ENCODE measurements around the gene S100A1.
A peak's percentile ranks its signal among the peaks of the same experiment; 100 is the strongest.

Gene S100A1

DNA sequence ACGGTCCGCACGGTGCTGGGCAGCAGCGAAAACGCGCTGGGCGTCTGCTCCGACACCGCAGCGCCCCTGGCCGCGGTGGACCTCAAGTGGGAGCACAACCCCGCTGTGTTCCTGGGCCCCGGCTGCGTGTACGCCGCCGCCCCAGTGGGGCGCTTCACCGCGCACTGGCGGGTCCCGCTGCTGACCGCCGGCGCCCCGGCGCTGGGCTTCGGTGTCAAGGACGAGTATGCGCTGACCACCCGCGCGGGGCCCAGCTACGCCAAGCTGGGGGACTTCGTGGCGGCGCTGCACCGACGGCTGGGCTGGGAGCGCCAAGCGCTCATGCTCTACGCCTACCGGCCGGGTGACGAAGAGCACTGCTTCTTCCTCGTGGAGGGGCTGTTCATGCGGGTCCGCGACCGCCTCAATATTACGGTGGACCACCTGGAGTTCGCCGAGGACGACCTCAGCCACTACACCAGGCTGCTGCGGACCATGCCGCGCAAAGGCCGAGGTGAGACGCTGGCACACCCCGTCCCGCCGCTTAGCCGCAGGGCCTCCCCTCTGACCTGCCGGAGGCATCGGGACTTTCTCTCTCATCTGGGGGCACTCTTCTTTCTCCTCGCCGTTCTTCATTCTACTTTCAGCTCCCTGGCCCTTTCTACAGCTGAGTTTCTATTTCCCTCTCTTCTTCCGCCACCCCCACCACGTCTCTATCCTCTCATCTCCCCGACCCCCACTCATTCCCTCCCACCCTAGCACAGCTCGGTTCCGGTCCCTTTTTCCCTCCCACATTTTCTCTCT, 51.3 kb downstream of the S100A1 start:
- Histone ChIP-seq H3K4me3 (ENCODE audit: low read length) (peak overlapping the region; percentile 48), H3K27ac (ENCODE audit: low read depth, low read length) (no peak overlapping the region), H3K9me2 (replicated peaks; ENCODE audit: control insufficient read depth, low read length) (no peaks in the 10 kb centered on the region), H3K9me3 (ENCODE audit: control insufficient read depth, insufficient read depth, low read length) (no peaks in the 10 kb centered on the region), H3K4me2 (ENCODE audit: low read length) (peak overlapping the region; percentile 54), H4K20me1 (ENCODE audit: control insufficient read depth, insufficient read depth, low read depth, low read length) (no peaks in the 10 kb centered on the region), H3K27me3 (ENCODE audit: control insufficient read depth, low read length) (peaks cover 51% of the 10 kb centered on the region), H3K36me3 (ENCODE audit: control insufficient read depth, low read length) (no peaks in the 10 kb centered on the region), H3K79me2 (ENCODE audit: control insufficient read depth, low read length) (no peaks in the 10 kb centered on the region), H3F3A (ENCODE audit: control insufficient read depth, insufficient read depth) (no peaks in the 10 kb centered on the region), H3K4me1 (ENCODE audit: control insufficient read depth, low read length) (peaks cover 9% of the 10 kb centered on the region)
- TF ChIP-seq, protein P1, sequence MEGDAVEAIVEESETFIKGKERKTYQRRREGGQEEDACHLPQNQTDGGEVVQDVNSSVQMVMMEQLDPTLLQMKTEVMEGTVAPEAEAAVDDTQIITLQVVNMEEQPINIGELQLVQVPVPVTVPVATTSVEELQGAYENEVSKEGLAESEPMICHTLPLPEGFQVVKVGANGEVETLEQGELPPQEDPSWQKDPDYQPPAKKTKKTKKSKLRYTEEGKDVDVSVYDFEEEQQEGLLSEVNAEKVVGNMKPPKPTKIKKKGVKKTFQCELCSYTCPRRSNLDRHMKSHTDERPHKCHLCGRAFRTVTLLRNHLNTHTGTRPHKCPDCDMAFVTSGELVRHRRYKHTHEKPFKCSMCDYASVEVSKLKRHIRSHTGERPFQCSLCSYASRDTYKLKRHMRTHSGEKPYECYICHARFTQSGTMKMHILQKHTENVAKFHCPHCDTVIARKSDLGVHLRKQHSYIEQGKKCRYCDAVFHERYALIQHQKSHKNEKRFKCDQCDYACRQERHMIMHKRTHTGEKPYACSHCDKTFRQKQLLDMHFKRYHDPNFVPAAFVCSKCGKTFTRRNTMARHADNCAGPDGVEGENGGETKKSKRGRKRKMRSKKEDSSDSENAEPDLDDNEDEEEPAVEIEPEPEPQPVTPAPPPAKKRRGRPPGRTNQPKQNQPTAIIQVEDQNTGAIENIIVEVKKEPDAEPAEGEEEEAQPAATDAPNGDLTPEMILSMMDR (IDR thresholded peaks at IDR 0.05; ENCODE audit: low read depth, low read length, poor library complexity, severe bottlenecking) = no peak
- peak; percentile 71; the same call in 1 of the 2 replicates for TF ChIP-seq EZH2phosphoT487 (IDR thresholded peaks at IDR 0.05; ENCODE audit: borderline replicate concordance, low read length)

DNA sequence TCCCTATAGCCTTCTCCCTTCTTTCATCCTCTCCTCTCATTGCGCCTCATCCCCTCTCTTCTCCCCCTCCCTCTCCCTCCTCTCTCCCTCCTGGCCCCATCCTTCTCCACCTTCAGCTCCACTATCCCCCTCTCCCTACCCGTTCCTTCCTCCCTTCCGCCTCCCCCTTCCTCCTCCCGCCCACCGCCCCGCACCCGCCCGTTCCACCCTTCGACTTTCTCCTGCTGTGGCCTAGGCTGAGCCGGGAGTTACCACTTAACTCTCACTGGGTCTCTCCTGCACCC, 51.8 kb downstream of the S100A1 start:
- Histone ChIP-seq H3K4me3 (ENCODE audit: low read length) (peak overlapping the region; percentile 48; the same call in 1 of the 2 replicates), H3K27ac (ENCODE audit: low read depth, low read length) (no peak overlapping the region), H3K4me2 (ENCODE audit: low read length) (peak overlapping the region; percentile 54)

More for the DNA sequence above, 51.8 kb downstream of the S100A1 start:
- Histone ChIP-seq H3K79me2 (ENCODE audit: control insufficient read depth, low read length) (no peaks in the 10 kb centered on the region), H3K9me2 (replicated peaks; ENCODE audit: control insufficient read depth, low read length) (no peaks in the 10 kb centered on the region), H4K20me1 (ENCODE audit: control insufficient read depth, insufficient read depth, low read depth, low read length) (no peaks in the 10 kb centered on the region), H3F3A (ENCODE audit: control insufficient read depth, insufficient read depth) (no peaks in the 10 kb centered on the region), H3K27me3 (ENCODE audit: control insufficient read depth, low read length) (peaks cover 51% of the 10 kb centered on the region), H3K36me3 (ENCODE audit: control insufficient read depth, low read length) (no peaks in the 10 kb centered on the region), H3K9me3 (ENCODE audit: control insufficient read depth, insufficient read depth, low read length) (no peaks in the 10 kb centered on the region), H3K4me1 (ENCODE audit: control insufficient read depth, low read length) (peaks cover 9% of the 10 kb centered on the region)
- no peak for TF ChIP-seq EZH2phosphoT487 (IDR thresholded peaks at IDR 0.05; ENCODE audit: borderline replicate concordance, low read length)
- TF ChIP-seq, protein P1 (IDR thresholded peaks at IDR 0.05; ENCODE audit: low read depth, low read length, poor library complexity, severe bottlenecking) = no peak
